HepG2 (cell line): ENCODE results near the gene GFPT1. TPM values are rescaled to one million over a fixed set of nuclear protein-coding genes. Genes with fewer than 3 reads are reported as not detected.

ENCODE experiments used
- ATAC-seq: fragments of 200-7000 bp; cut with Tn5 transposase; 3 replicates; pipeline ENCODE4 v1.9.1; 2020; ENCODE audit warnings: mild to moderate bottlenecking, moderate library complexity
- BruUV-seq: library from RNA; stranded (reverse); fragments of 400-500 nt; replicated peaks from 2 replicates; lab custom pipeline; 2021; lab: Mats Ljungman, UMichigan
- CTCF ChIA-PET: fragments of 300-600 bp; formaldehyde crosslinking; extraction: SDS; loops from one replicate; lab custom pipeline; 2021; ENCODE audit warnings: low total read pairs, inconsistent platforms, low intra/inter-chr PET ratio; lab: Yijun Ruan, JAX
- POLR2A ChIA-PET: fragments of 350-600 bp; sonication (Branson Sonifier 250); formaldehyde crosslinking; loops from one replicate; lab custom pipeline; 2020; ENCODE audit warnings: antibody characterized with exemption, inconsistent platforms; lab: Yijun Ruan, JAX
- DNase-seq: peaks from one replicate; pipeline ENCODE4 v3.0.0-alpha.2; 2015; ENCODE audit warnings: low spot score
- FAIRE-seq: peaks from 3 replicates; lab custom pipeline; 2011; peaks lifted over from hg19 to GRCh38; lab: Jason Lieb, UNC
- H2AFZ ChIP-seq: one replicate; pipeline ENCODE4 v1.6.1; 2011; ENCODE audit warnings: low read length, inconsistent platforms
- H3K27ac ChIP-seq: fragments of 300-600 bp; 3 replicates; pipeline ENCODE4 v1.8.0; 2011; ENCODE audit warnings: mixed run types, mild to moderate bottlenecking, mixed read lengths, low read length, inconsistent platforms; ENCODE audit not compliant: insufficient read depth; ENCODE audit errors: extremely low read length
- H3K27me3 ChIP-seq, 2 experiments: fragments of 200-600 bp in 1 of 2; 2 replicates in 1 of 2; 3 replicates in 1 of 2; pipeline versions ENCODE4 v1.6.0 to v1.8.0; 2011; ENCODE audit warnings: low read length in 2 of 2, mild to moderate bottlenecking in 2 of 2, moderate library complexity in 2 of 2, inconsistent platforms in 1 of 2; ENCODE audit not compliant: insufficient read depth in 2 of 2, control insufficient read depth in 1 of 2
- H3K36me3 ChIP-seq, 2 experiments: fragments of 200-600 bp in 1 of 2; replicated peaks in 1 of 2; 2 replicates in 1 of 2; 3 replicates in 1 of 2; pipeline versions ENCODE4 v1.5.1 to v1.8.0; 2011; ENCODE audit warnings: low read length in 2 of 2, inconsistent platforms in 1 of 2; ENCODE audit not compliant: insufficient read depth in 2 of 2, control insufficient read depth in 1 of 2
- H3K4me1 ChIP-seq: 2 replicates; pipeline ENCODE4 v1.5.1; 2012; ENCODE audit warnings: low read length, inconsistent platforms; ENCODE audit not compliant: insufficient read depth
- H3K4me2 ChIP-seq: 2 replicates; pipeline ENCODE4 v1.6.0; 2011; ENCODE audit warnings: low read depth, low read length, inconsistent platforms
- H3K4me3 ChIP-seq, 3 experiments: fragments of 200-600 bp in 1 of 3; sonication (generic), shearing (Covaris generic) in 1 of 3; replicated peaks in 1 of 3; 2 replicates each; pipeline ENCODE4 v1.5.1; 2011 to 2016; ENCODE audit warnings: low read length in 3 of 3, inconsistent platforms in 2 of 3, low read depth in 2 of 3, mild to moderate bottlenecking in 2 of 3, control low read depth in 1 of 3, mixed read lengths in 1 of 3; ENCODE audit not compliant: insufficient read depth in 1 of 3
- H3K79me2 ChIP-seq: one replicate; pipeline ENCODE4 v1.6.1; 2011; ENCODE audit warnings: low read length, inconsistent platforms; ENCODE audit not compliant: insufficient read depth
- H3K9ac ChIP-seq: 2 replicates; pipeline ENCODE4 v1.6.0; 2011; ENCODE audit warnings: mild to moderate bottlenecking, low read depth, low read length, inconsistent platforms; ENCODE audit not compliant: insufficient read depth
- H3K9me3 ChIP-seq: 2 replicates; pipeline ENCODE4 v1.5.1; 2012; ENCODE audit warnings: mild to moderate bottlenecking, low read length
- H4K20me1 ChIP-seq: 2 replicates; pipeline ENCODE4 v1.6.0; 2011; ENCODE audit warnings: inconsistent platforms, mild to moderate bottlenecking, low read length, moderate library complexity; ENCODE audit not compliant: insufficient read depth
- NKX3-1 ChIP-seq: sonication (generic); formaldehyde crosslinking; IDR thresholded peaks from 2 replicates; pipeline ENCODE4 v1.5.0; 2020; ENCODE audit warnings: missing genetic modification reagents
- RBM22 ChIP-seq: fragments of 200-400 bp; formaldehyde crosslinking; optimal IDR thresholded peaks from 2 replicates; pipeline ENCODE3; 2017; ENCODE audit warnings: mild to moderate bottlenecking, low read length, moderate library complexity
- ZNF124 ChIP-seq: sonication (generic); formaldehyde crosslinking; IDR thresholded peaks from 2 replicates; pipeline ENCODE4 v1.4.0; 2020; ENCODE audit warnings: missing genetic modification reagents
- ZNF282 ChIP-seq: fragments of 450-650 bp; IDR thresholded peaks from 2 replicates; pipeline ENCODE4 v1.6.1; 2018; ENCODE audit not compliant: partially characterized antibody
- ZNF441 ChIP-seq: sonication (generic); formaldehyde crosslinking; IDR thresholded peaks from 2 replicates; pipeline ENCODE4 v1.7.0; 2021; ENCODE audit warnings: missing genetic modification reagents, borderline replicate concordance
- ZNF460 ChIP-seq: sonication (generic); formaldehyde crosslinking; IDR thresholded peaks from 2 replicates; pipeline ENCODE4 v1.5.1; 2020; ENCODE audit warnings: missing genetic modification reagents, mild to moderate bottlenecking, borderline replicate concordance
- ZNF777 ChIP-seq: sonication (generic); formaldehyde crosslinking; IDR thresholded peaks from 2 replicates; pipeline ENCODE4 v1.4.0; 2020; ENCODE audit warnings: missing genetic modification reagents
- ZSCAN21 ChIP-seq: sonication (generic); formaldehyde crosslinking; IDR thresholded peaks from 2 replicates; pipeline ENCODE4 v1.8.0; 2022; ENCODE audit warnings: mild to moderate bottlenecking, missing genetic modification reagents, moderate library complexity, borderline replicate concordance
- WGBS: methylation state at CpG from one replicate; pipeline ENCODE4 v1.1.6; 2017; ENCODE audit warnings: low lambda C conversion rate; 5-methylcytosine and 5-hydroxymethylcytosine counted together
- in situ Hi-C: cut with HindIII; loops from 2 replicates; pipeline ENCODE4 v1.10.0; 2017; ENCODE audit warnings: low pct_unique_long_range_greater_than_20kb; ENCODE audit not compliant: extremely low pct_ligation_motif_present
- intact Hi-C: fragments of 100-400 bp; cut with micrococcal nuclease; formaldehyde crosslinking; loops from one replicate; pipeline ENCODE4 v1.10.0; 2022; ENCODE audit not compliant: unreplicated experiment
- polyA plus RNA-seq, 8 experiments: library from polyadenylated mRNA; depleted of rRNA in 3 of 8; stranded (reverse) in 7 of 8; unstranded in 1 of 8; fragments of >200 nt; fragmentation: Illumina TruSeq in 4 of 8; extraction: Trizol in 4 of 8; gene quantifications; 2 replicates each; pipeline versions ENCODE4 v1.2.1 to v1.2.3, GENCODE V29; 2011 to 2016; ENCODE audit warnings: low read depth in 4 of 8, missing spikeins in 1 of 8, mixed read lengths in 1 of 8; ENCODE audit not compliant: insufficient read depth in 1 of 8
- total RNA-seq, 5 experiments: library from RNA; depleted of rRNA; stranded (reverse); fragments of >200 nt; fragmentation: Illumina TruSeq; extraction: Trizol; gene quantifications; 2 replicates each; pipeline ENCODE4 v1.2.3, GENCODE V29; 2016; ENCODE audit warnings: low read depth in 1 of 5
- TF ChIP-seq, protein P1 (sequence below): sonication (generic); formaldehyde crosslinking; IDR thresholded peaks from 2 replicates; pipeline ENCODE4 v1.8.0; 2023; ENCODE audit warnings: mild to moderate bottlenecking, missing genetic modification reagents
- TF ChIP-seq, protein P2 (sequence below): sonication (generic); formaldehyde crosslinking; IDR thresholded peaks from 2 replicates; pipeline ENCODE4 v1.5.1; 2020; ENCODE audit warnings: missing genetic modification reagents, mild to moderate bottlenecking, borderline replicate concordance
- TF ChIP-seq, protein P3 (sequence below): sonication (generic); formaldehyde crosslinking; IDR thresholded peaks from 2 replicates; pipeline ENCODE4 v1.4.0; 2020; ENCODE audit warnings: mild to moderate bottlenecking, missing genetic modification reagents
- TF ChIP-seq, protein P4 (sequence below): sonication (generic); formaldehyde crosslinking; IDR thresholded peaks from 2 replicates; pipeline ENCODE4 v1.5.0; 2020; ENCODE audit warnings: missing genetic modification reagents

Gene GFPT1
- total and polyA plus RNA-seq, 2 of the 13 experiments (the other 11 are each of a cell fraction or from before 2014, with no cell fraction given) = 24.0 to 84.9 TPM

DNA sequence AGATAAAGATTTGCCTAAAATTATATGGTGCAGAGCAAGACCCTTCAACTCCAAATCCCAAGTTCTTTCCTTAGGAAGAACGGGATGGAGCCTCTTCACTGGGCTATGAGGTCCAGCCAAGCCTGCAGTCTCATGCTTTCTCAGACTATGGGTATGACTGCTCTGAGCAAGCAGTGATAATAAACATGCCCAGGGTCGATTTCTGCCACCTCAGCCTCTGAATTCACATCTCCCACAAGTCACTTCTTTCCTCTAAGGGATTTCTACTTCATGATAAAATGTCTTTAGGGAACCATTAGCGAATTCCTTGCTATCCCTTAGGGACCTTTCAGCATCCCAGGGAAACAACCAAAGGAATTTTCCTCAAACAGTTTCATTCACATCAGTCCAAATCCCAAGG lies 94.8 kb downstream of the GFPT1 start:
- FAIRE-seq (no peak), ATAC-seq (no peak), DNase-seq (no peak)
- Histone ChIP-seq H3K27ac (no peak overlapping the region), H3K27me3 (no peaks in the 10 kb centered on the region), H3K4me3 (no peak overlapping the region), H2AFZ (no peak overlapping the region), H3K36me3 (peaks cover 0 to 35% of the 10 kb centered on the region in 2 experiments; a peak in 2 of 5 replicates), H3K9ac (no peak overlapping the region), H4K20me1 (no peaks in the 10 kb centered on the region), H3K4me1 (peaks cover 34% of the 10 kb centered on the region), H3K4me2 (no peak overlapping the region), H3K9me3 (no peaks in the 10 kb centered on the region), H3K79me2 (no peaks in the 10 kb centered on the region)
- WGBS = 82% methylated on average over 3 of the region's 3 CpGs
- CTCF ChIA-PET = no interaction called here
- intact Hi-C loops = no loop called here
- POLR2A ChIA-PET = no interaction called here
- in situ Hi-C loops = no loop called here
- no TSS peak for BruUV-seq
- TF ChIP-seq, protein P1, sequence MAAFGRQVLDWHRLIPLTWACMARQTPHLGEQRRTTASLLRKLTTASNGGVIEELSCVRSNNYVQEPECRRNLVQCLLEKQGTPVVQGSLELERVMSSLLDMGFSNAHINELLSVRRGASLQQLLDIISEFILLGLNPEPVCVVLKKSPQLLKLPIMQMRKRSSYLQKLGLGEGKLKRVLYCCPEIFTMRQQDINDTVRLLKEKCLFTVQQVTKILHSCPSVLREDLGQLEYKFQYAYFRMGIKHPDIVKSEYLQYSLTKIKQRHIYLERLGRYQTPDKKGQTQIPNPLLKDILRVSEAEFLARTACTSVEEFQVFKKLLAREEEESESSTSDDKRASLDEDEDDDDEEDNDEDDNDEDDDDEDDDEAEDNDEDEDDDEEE = no peak
- TF ChIP-seq, protein P2, sequence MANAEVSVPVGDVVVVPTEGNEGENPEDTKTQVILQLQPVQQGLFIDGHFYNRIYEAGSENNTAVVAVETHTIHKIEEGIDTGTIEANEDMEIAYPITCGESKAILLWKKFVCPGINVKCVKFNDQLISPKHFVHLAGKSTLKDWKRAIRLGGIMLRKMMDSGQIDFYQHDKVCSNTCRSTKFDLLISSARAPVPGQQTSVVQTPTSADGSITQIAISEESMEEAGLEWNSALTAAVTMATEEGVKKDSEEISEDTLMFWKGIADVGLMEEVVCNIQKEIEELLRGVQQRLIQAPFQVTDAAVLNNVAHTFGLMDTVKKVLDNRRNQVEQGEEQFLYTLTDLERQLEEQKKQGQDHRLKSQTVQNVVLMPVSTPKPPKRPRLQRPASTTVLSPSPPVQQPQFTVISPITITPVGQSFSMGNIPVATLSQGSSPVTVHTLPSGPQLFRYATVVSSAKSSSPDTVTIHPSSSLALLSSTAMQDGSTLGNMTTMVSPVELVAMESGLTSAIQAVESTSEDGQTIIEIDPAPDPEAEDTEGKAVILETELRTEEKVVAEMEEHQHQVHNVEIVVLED = no peak
- no peak for TF ChIP-seq NKX3-1 (CRISPR knock-in tag)
- TF ChIP-seq ZNF282 = no peak
- TF ChIP-seq ZNF441 (CRISPR knock-in tag) = no peak
- TF ChIP-seq ZNF124 = no peak
- TF ChIP-seq ZNF777 = no peak
- TF ChIP-seq, protein P3, sequence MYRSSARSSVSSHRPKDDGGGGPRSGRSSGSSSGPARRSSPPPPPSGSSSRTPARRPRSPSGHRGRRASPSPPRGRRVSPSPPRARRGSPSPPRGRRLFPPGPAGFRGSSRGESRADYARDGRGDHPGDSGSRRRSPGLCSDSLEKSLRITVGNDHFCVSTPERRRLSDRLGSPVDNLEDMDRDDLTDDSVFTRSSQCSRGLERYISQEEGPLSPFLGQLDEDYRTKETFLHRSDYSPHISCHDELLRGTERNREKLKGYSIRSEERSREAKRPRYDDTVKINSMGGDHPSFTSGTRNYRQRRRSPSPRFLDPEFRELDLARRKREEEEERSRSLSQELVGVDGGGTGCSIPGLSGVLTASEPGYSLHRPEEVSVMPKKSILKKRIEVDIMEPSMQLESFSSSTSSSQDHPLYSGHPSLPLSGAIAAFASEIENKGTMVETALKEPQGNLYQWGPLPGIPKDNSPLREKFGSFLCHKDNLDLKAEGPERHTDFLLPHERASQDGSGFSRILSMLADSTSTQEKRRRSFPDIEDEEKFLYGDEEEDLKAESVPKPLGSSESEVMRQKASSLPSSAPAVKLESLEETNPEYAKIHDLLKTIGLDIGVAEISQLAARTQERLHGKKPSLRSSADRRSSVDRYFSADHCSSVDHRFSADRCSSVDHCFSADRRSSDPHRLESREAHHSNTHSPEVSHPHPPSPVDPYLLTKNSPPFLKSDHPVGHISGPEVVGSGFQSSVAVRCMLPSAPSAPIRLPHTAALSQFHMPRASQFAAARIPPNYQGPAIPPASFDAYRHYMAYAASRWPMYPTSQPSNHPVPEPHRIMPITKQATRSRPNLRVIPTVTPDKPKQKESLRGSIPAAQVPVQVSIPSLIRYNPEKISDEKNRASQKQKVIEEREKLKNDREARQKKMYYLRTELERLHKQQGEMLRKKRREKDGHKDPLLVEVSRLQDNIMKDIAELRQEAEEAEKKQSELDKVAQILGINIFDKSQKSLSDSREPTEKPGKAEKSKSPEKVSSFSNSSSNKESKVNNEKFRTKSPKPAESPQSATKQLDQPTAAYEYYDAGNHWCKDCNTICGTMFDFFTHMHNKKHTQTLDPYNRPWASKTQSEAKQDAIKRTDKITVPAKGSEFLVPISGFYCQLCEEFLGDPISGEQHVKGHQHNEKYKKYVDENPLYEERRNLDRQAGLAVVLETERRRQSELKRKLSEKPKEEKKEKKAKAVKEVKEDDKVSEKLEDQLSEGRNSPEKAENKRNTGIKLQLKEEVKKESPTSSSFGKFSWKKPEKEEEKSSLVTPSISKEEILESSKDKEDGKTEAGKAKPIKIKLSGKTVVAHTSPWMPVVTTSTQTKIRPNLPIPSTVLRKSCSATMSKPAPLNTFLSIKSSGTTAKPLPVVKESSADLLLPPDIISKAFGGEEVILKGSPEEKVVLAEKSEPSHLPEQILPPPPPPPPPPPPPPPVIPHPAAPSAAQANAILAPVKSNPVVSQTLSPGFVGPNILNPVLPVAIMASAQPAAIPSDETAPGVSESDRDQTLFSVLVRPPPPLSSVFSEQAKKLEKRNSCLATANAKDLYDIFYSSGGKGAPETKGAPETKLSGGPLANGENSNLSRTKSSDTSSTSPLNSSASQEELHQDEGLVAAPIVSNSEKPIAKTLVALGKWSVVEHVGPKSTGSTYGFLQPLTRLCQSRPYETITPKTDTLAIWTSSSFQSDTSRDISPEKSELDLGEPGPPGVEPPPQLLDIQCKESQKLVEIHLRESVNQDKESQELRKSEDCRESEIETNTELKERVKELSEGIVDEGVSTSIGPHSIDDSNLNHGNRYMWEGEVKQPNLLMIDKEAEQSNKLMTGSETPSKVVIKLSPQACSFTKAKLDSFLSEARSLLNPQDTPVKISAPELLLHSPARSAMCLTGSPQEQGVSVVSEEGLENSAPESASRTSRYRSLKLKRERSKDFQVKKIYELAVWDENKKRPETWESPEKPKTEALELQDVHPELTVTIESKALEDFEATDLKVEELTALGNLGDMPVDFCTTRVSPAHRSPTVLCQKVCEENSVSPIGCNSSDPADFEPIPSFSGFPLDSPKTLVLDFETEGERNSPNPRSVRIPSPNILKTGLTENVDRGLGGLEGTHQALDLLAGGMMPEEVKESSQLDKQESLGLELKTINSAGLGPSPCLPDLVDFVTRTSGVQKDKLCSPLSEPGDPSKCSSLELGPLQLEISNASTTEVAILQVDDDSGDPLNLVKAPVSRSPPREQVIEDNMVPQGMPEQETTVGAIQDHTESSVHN = no peak
- TF ChIP-seq, protein P4, sequence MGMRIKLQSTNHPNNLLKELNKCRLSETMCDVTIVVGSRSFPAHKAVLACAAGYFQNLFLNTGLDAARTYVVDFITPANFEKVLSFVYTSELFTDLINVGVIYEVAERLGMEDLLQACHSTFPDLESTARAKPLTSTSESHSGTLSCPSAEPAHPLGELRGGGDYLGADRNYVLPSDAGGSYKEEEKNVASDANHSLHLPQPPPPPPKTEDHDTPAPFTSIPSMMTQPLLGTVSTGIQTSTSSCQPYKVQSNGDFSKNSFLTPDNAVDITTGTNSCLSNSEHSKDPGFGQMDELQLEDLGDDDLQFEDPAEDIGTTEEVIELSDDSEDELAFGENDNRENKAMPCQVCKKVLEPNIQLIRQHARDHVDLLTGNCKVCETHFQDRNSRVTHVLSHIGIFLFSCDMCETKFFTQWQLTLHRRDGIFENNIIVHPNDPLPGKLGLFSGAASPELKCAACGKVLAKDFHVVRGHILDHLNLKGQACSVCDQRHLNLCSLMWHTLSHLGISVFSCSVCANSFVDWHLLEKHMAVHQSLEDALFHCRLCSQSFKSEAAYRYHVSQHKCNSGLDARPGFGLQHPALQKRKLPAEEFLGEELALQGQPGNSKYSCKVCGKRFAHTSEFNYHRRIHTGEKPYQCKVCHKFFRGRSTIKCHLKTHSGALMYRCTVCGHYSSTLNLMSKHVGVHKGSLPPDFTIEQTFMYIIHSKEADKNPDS = no peak
- TF ChIP-seq ZNF460 (CRISPR knock-in tag) = no peak
- no peak for TF ChIP-seq ZSCAN21 (CRISPR knock-in tag)
- TF ChIP-seq RBM22 = no peak
